Embryonic facial prominence (tissue), 1 donor: ENCODE results near the gene RNASE12.
A peak's percentile ranks its signal among the peaks of the same experiment; 100 is the strongest.
"Not testable (repeated sequence)": the region's sequence is repeated elsewhere in the genome, so short reads cannot be mapped to it uniquely, and the experiment has no call there.

Experiments used
- DNase-seq: peaks from one replicate; pipeline ENCODE4 v3.0.0-alpha.2; 2016; ENCODE audit errors: extremely low spot score

Gene RNASE12

GRCh38 chr14:20614038-20614840 is 23.1 kb upstream of the RNASE12 start:
- no peak for DNase-seq

GRCh38 chr14:20613094-20614037 is 22.2 kb upstream of the RNASE12 start:
- peak; percentile 92 for DNase-seq

DNA sequence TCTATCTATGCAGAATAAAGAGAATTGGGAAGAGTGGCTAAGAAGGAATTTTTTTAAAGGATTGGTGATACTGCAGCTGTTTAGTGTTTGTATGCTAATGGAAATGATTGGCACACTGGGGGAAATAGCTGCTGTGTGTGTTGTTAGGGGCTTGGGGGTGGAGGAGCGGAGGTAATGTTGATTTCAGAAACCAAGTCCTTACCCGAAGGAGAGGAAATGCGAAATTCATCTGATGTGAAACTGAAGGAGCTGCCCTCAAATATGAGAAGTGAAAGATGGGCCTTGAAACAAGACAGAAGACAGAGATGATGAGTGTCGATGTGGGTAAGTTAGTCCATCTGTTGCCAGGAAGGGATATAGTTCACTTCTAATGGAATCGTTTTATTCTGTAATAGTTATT is 21.2 kb upstream of the RNASE12 start:
- no peak for DNase-seq

DNA sequence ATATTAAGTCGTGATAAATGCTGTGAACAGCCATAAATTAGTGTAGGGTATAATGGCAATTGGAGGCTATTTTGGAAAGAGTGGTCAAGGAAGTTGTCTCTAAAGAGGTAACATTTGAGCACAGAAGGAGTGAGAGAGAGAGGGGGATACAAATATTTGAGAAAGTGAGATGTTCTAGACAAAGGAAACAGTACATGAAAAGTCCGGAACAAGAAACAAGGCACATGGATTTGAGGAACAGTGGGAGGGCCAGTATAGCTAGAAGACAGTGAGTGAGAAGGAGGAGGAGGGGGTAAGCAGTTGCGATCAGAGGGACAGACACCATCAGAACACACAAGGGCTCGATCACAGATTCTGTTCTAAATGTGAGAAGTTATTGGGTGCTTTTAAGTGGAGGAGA is 20.1 kb upstream of the RNASE12 start:
- no peak for DNase-seq

DNA sequence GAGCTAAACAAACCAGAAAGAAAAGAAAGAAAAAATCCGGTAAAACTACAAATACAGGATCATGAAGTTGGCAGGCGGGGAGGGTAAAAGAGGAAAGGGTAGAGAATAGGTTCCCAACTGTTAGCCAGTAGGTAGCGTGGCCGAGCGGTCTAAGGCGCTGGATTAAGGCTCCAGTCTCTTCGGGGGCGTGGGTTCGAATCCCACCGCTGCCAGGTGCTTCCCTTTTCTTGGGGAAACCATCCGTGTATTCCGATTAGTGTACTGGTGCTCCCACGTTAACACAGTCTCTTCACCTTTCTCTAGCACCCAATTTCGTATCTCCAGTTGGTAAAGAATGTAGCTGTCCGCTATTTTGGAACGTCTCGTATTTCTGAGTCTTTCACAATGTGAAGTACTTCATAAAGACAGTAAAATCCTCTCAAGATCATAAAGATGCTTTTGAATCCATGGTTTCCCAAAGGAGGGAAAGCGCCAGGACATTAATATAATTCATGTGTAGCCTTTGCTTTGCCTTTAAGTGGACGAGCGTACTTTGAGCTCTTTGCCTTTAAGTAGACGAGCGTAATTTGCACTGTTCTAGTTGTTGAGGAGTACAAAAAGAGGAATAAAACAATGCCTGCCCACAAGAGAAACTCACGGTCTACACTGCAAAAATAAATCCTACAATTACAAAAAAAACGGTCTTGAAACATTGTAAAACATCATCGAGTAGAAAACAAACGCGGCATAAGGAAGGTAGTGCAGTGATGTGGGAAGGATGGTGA is 19.0 kb upstream of the RNASE12 start:
- peak; percentile 49 for DNase-seq

GRCh38 chr14:20609215-20610001 is 18.2 kb upstream of the RNASE12 start:
- peak; percentile 88 for DNase-seq

- DNase-seq = no peak
Observed at GRCh38 chr14:20608383-20609110, 17.4 kb upstream of the RNASE12 start.

- DNase-seq = no peak
Observed at GRCh38 chr14:20607617-20608016, 16.4 kb upstream of the RNASE12 start.

DNA sequence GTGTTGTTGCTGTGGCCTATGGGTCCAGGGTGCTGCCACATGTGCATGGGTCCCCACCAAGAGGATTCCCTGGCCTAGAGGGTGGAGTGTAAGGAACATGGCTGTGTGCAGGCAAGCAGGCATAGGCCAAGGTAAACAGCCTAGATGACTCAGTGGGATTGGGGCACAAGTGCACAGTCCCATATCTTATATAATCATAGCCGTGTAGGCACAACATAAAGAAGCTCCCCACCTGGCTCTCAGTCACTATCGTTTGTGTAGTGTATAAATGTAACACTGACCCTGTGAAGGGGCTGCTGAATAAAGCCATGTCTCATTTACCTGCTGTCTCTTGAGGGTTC is 15.7 kb upstream of the RNASE12 start:
- DNase-seq = no peak

DNA sequence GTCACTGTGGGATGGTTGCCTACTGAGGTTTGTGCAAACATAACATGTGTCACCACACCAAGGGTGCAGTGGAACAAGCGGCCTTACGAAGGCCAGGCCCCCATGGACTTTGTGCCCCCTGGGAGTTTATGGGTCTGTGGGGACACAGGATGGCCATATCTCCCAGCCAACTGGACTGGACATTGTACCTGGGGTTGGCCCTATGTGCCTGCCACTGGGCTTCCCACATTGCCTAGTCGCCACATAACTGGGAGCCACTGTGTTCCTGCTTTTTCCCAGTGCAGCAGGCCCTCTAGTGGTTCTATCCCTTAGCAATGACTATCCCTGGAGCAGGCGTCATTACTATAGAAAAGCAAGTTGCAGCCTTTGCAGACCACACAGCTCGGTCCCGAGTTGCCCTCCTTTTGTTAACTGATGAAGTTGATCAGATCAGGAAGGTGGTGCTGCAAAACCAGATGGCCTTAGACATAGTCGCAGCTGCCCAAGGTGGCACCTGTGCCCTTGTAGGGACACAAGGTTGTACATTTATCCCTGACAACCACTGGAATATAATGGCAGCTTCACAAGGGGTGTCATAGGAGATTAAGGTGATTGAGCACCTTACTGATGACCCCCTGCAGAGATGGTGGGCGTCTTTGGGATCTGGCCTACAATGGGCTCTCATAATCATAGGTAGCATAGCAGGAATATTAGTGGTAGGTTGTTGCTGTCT is 15.2 kb upstream of the RNASE12 start:
- DNase-seq = no peak

DNA sequence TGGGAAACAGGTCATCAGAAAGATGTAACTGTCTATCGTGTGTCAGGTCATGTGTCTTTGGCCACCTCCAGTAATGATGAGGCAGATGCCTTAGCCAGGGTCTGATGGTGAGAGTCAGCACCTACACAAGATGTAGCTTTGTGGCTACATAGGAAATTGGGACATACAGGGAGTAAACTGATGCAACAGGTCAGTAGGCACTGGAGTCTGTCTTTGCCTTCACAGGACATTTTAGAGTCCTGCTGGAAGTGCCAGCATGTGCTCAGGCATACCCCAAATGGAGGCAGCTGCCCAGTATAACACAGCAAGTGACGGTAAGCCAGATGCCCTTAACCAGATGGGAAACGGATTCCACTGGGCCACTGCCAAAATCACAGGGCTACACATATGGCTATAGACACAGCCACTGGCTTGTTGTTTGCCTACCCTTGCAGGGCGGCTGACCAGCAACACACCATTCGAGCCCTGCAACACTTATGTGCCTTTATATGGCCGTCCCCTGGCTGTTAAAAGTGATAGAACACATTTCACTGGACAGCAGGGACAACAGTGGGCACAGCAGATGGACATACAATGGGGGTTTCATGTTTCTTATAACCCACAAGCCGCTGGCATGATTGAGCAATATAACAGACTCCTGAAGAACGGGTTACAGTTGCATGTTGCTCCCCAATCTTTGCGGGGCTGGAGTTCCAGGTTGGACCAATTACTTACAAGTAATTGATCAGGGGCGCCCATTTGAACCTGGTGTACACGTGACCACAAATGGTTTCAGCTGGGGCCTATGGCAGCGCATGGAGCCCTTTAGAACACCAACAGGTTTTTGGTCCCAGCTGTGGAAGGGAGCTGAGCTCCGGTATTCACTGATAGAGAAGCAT is 12.9 kb upstream of the RNASE12 start:
- no peak for DNase-seq

- no peak for DNase-seq
Observed at GRCh38 chr14:20602583-20602982, 11.4 kb upstream of the RNASE12 start.

DNA sequence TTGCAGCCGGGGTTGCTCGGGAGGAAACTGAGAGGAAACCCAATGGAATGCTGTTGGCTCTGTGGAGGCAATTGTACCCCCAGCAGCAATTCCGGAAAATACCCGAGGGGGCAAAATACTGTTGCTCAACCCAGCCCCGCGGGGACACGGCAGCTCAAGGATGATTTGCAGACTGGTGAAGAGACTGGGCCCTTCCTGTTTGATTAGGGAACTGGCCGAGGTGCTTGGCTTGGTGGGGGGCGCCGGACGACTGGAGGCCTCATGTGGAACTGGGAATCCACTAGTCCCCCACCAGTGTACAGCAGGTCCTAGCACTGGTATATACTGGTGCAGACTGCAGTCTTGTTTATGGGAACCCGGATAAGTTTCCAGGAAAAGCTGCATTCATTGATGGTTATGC is 10.3 kb upstream of the RNASE12 start:
- no peak for DNase-seq

GRCh38 chr14:20597108-20597507 is 5.9 kb upstream of the RNASE12 start:
- DNase-seq = no peak

- DNase-seq = not testable (repeated sequence)
Observed at GRCh38 chr14:20595726-20596125, 4.5 kb upstream of the RNASE12 start.

DNA sequence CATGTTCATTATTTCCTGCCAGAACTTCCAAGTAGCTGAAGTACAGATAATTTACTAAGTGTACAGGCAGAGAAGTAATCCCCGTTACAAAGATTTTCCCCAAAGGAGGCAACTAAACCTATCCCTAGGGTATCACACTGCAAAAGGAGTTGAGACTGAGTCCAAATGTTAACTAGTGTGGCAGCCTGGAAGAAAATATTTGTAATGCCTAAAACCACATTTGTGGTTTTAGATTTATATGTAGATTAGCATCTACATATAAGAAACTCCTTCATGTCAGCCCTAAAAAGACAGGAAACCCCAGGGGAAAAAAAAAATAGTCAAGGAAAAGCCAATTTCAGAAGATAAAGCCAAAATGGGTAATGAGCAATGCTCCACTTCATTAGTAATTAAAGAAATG is 1.4 kb upstream of the RNASE12 start:
- DNase-seq = no peak

- DNase-seq = no peak
Observed at GRCh38 chr14:20587489-20588154, 3.6 kb downstream of the RNASE12 start, which contains the start of gene RNASE11. Gene RNASE11 (minus strand): TSS chr14:20588001.

GRCh38 chr14:20583908-20584307 is 7.3 kb downstream of the RNASE12 start:
- no peak for DNase-seq
